Esophagus squamous epithelium (tissue), 4 donors: Measurements from ENCODE around the gene FKBP11.

Experiments used
- CTCF ChIP-seq, 6 experiments: fragments of 450-650 bp in 4 of 6; fragments of 200-600 bp in 2 of 6; sonication (generic) in 2 of 6; IDR thresholded peaks; one replicate each; pipeline ENCODE4 v1.5.1; 2016 to 2019; ENCODE audit warnings: antibody characterized with exemption in 6 of 6, mild to moderate bottlenecking in 4 of 6, moderate library complexity in 4 of 6
- POLR2A ChIP-seq, 4 donors: fragments of 450-650 bp; IDR thresholded peaks; one replicate each; pipeline ENCODE4 v1.6.1; 2017; ENCODE audit warnings: antibody characterized with exemption in 4 of 4, mild to moderate bottlenecking in 4 of 4, moderate library complexity in 3 of 4

- TF ChIP-seq POLR2A (IDR thresholded peaks at IDR 0.05) (no peak), CTCF (IDR thresholded peaks at IDR 0.05) (no peak)
Measured at GRCh38 chr12:48875944-48876515, 49.3 kb downstream of the FKBP11 start.
